ENCODE measurements around the gene PRPF38A. TPM values are rescaled to one million over a fixed set of nuclear protein-coding genes. Genes with fewer than 3 reads are reported as not detected.
A peak's percentile ranks its signal among the peaks of the same experiment; 100 is the strongest.
"Not testable (repeated sequence)": the region's sequence is repeated elsewhere in the genome, so short reads cannot be mapped to it uniquely, and the experiment has no call there.

PRPF38A gene
- total and polyA plus RNA-seq, 7 donors = 7.1 to 25.6 (median 16.2) TPM

- H3K27ac ChIP-seq = no peak overlapping the region
- ATAC-seq (no peak), DNase-seq (no peak)
- TF ChIP-seq CTCF (IDR thresholded peaks at IDR 0.05) = no peak
- no peaks in the 10 kb centered on the region for H3K9me3 ChIP-seq
- peaks cover 3 to 24% of the 10 kb centered on the region in 2 donors for H3K36me3 ChIP-seq (ENCODE audit: insufficient read depth in 1 of 2, low read depth in 1 of 2)
- H3K4me1 ChIP-seq = peaks cover 14% of the 10 kb centered on the region
- no peak overlapping the region for H3K4me3 ChIP-seq
- intact Hi-C loops (cut with DNase I) = loop anchor here in 1 of 2 donors (2.0 kb wide), 1 partner anchor 38 kb away; the partner anchor contains the start of genes ORC1 and PRPF38A
- H3K27me3 ChIP-seq (ENCODE audit: insufficient read depth in 3 of 3, low read length in 2 of 3) = no peaks in the 10 kb centered on the region
- 89 to 96% (median 91%) methylated on average over 5 of the region's 5 CpGs for WGBS, 3 donors
These were observed 37.1 kb upstream of the PRPF38A start for GRCh38 chr1:52367272-52367671.

GRCh38 chr1:52368383-52369172, 35.8 kb upstream of the PRPF38A start:
- DNase-seq (peak; percentile 44 to 71), ATAC-seq (no peak)
- Histone ChIP-seq H3K4me1 (peaks cover 14% of the 10 kb centered on the region), H3K36me3 (ENCODE audit: insufficient read depth in 1 of 2, low read depth in 1 of 2) (peaks cover 3 to 14% of the 10 kb centered on the region in 2 donors), H3K27ac (peak overlapping the region; percentile 56), H3K4me3 (peak overlapping the region; percentile 72), H3K9me3 (no peaks in the 10 kb centered on the region), H3K27me3 (ENCODE audit: insufficient read depth in 3 of 3, low read length in 2 of 3) (no peaks in the 10 kb centered on the region)
- 4 to 5% (median 5%) methylated on average over 51 of the region's 51 CpGs for WGBS, 3 donors
- peak; percentile 5 for TF ChIP-seq CTCF (IDR thresholded peaks at IDR 0.05)
- intact Hi-C loops (cut with DNase I) = no loop called here

- H3K36me3 ChIP-seq (ENCODE audit: insufficient read depth in 1 of 2, low read depth in 1 of 2); intact Hi-C loops (cut with DNase I); H3K27me3 ChIP-seq (ENCODE audit: insufficient read depth in 3 of 3, low read length in 2 of 3); H3K9me3 ChIP-seq; DNase-seq; H3K4me3 ChIP-seq; H3K4me1 ChIP-seq; H3K27ac ChIP-seq; ATAC-seq: not testable (repeated sequence)
- 42 to 64% (median 52%) methylated on average over 1 of the region's 1 CpG for WGBS, 3 donors
These were observed 34.6 kb upstream of the PRPF38A start for GRCh38 chr1:52369851-52370250.

- intact Hi-C loops (cut with DNase I) = no loop called here
- WGBS, 3 donors = 95 to 98% (median 97%) methylated on average over 3 of the region's 3 CpGs
- ATAC-seq (no peak), DNase-seq (no peak)
- H3K27me3 ChIP-seq (ENCODE audit: insufficient read depth in 3 of 3, low read length in 2 of 3) = no peaks in the 10 kb centered on the region
- no peak for TF ChIP-seq CTCF (IDR thresholded peaks at IDR 0.05)
- H3K27ac ChIP-seq = no peak overlapping the region
- H3K4me1 ChIP-seq = no peaks in the 10 kb centered on the region
- no peaks in the 10 kb centered on the region for H3K36me3 ChIP-seq (ENCODE audit: insufficient read depth in 1 of 2, low read depth in 1 of 2)
- no peaks in the 10 kb centered on the region for H3K9me3 ChIP-seq
- H3K4me3 ChIP-seq = no peak overlapping the region
These were observed 19.0 kb upstream of the PRPF38A start for GRCh38 chr1:52385376-52385775.

- H3K4me1 ChIP-seq = no peaks in the 10 kb centered on the region
- H3K9me3 ChIP-seq = no peaks in the 10 kb centered on the region
- no peak for TF ChIP-seq CTCF (IDR thresholded peaks at IDR 0.05)
- H3K27ac ChIP-seq = no peak overlapping the region
- intact Hi-C loops (cut with DNase I) = no loop called here
- ATAC-seq = no peak
- no peaks in the 10 kb centered on the region for H3K36me3 ChIP-seq (ENCODE audit: insufficient read depth in 1 of 2, low read depth in 1 of 2)
- no peaks in the 10 kb centered on the region for H3K27me3 ChIP-seq (ENCODE audit: insufficient read depth in 3 of 3, low read length in 2 of 3)
- 90 to 93% (median 91%) methylated on average over 5 of the region's 5 CpGs for WGBS, 3 donors
- no peak overlapping the region for H3K4me3 ChIP-seq
- DNase-seq = no peak
These were observed 17.9 kb upstream of the PRPF38A start for GRCh38 chr1:52386458-52386857.
